Activated CD4-positive, alpha-beta T cell treated with anti-CD3 and anti-CD28 coated beads for 36 hours (primary cell): ENCODE data around the gene SLC7A8. TPM values are rescaled to one million over a fixed set of nuclear protein-coding genes. Genes with fewer than 3 reads are reported as not detected.
"Not testable (repeated sequence)": the region's sequence is repeated elsewhere in the genome, so short reads cannot be mapped to it uniquely, and the experiment has no call there.

Experiments
- ATAC-seq: fragments of 200-7000 bp; cut with Tn5 transposase; one replicate; pipeline ENCODE4 v1.10.0; 2021; ENCODE audit warnings: mild to moderate bottlenecking, moderate library complexity
- CTCF ChIA-PET: fragments of 350-600 bp; sonication (Branson Sonifier 250); formaldehyde crosslinking; loops from one replicate; lab custom pipeline; 2021; ENCODE audit warnings: antibody characterized with exemption; lab: Charles Lee
- POLR2A ChIA-PET: fragments of 350-600 bp; sonication (Branson Sonifier 250); formaldehyde crosslinking; loops from one replicate; lab custom pipeline; 2021; ENCODE audit warnings: antibody characterized with exemption, inconsistent platforms; lab: Charles Lee
- DNase-seq: peaks from one replicate; pipeline ENCODE4 v3.0.0-alpha.2; 2020
- H3K27ac Mint-ChIP-seq: one replicate; pipeline ENCODE4 v1.8.0; 2021; ENCODE audit warnings: mixed read lengths
- H3K27me3 Mint-ChIP-seq: one replicate; pipeline ENCODE4 v1.8.0; 2021; ENCODE audit warnings: mixed read lengths
- H3K36me3 Mint-ChIP-seq: one replicate; pipeline ENCODE4 v1.8.0; 2021; ENCODE audit warnings: low read depth, mixed read lengths
- H3K4me1 Mint-ChIP-seq: one replicate; pipeline ENCODE4 v1.8.0; 2021; ENCODE audit warnings: mixed read lengths
- H3K4me3 Mint-ChIP-seq: one replicate; pipeline ENCODE4 v1.8.0; 2021; ENCODE audit warnings: mild to moderate bottlenecking, moderate library complexity, mixed read lengths
- H3K9me3 Mint-ChIP-seq: one replicate; pipeline ENCODE4 v1.8.0; 2021; ENCODE audit warnings: low read depth, mixed read lengths
- intact Hi-C, 2 experiments: fragments of 100-400 bp; cut with DNase I in 1 of 2; cut with micrococcal nuclease in 1 of 2; formaldehyde crosslinking; loops; one replicate each; pipeline versions ENCODE4 v1.14.2 to v1.15.1; 2022 to 2024; cut with DNase I, micrococcal nuclease
- total RNA-seq, 2 experiments: library from RNA; stranded (reverse); gene quantifications; one replicate each; pipeline ENCODE4 v1.2.3, GENCODE V29; 2021

Gene SLC7A8
- 1 to 10 TPM in 1 of 2 experiments, under 1 TPM in 1; 0.89 to 1.6 TPM for total RNA-seq

DNA sequence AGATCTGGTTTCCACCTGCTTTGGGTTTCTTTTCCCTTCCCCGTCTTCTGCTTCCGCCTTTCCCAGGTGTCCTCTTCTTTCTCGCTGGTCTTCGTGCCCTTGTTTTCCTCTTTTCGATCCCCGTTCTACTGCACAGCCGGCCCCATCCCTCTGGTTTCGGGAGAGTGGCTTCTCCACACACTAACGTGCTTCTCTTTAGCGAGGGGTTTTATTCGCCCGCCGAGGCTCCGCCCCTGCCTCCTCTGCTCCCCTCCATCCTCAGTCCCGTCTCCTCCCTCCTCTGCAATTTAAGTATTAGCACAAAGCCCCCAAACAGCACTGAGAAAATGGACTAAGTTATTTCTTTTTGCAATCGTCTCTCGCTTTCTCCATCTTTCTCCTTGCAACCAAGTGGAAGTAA is at the start of gene SLC7A8:
SLC7A8 (minus strand) TSS at position 182 of the 400 bp plus-strand sequence. CDS start 746 bp downstream, outside the sequence.
- Mint-ChIP-seq H3K4me1 (peaks cover 2% of the 10 kb centered on the region), H3K36me3 (no peaks in the 10 kb centered on the region), H3K27me3 (peaks cover 22% of the 10 kb centered on the region), H3K4me3 (no peak within 1 kb of the TSS), H3K9me3 (no peaks in the 10 kb centered on the region), H3K27ac (no peak within 1 kb of the TSS)
- POLR2A ChIA-PET = no interaction called here
- CTCF ChIA-PET = interaction anchor here (0.8 to 16.8 kb wide), 7 partner anchors 11 to 189 kb away, joined by 3 to 276 read pairs (median 5); partner anchors contain the start of gene CEBPE
- ATAC-seq (peak; percentile 50), DNase-seq (peak; percentile 40)
- intact Hi-C loops = no loop called here

DNA sequence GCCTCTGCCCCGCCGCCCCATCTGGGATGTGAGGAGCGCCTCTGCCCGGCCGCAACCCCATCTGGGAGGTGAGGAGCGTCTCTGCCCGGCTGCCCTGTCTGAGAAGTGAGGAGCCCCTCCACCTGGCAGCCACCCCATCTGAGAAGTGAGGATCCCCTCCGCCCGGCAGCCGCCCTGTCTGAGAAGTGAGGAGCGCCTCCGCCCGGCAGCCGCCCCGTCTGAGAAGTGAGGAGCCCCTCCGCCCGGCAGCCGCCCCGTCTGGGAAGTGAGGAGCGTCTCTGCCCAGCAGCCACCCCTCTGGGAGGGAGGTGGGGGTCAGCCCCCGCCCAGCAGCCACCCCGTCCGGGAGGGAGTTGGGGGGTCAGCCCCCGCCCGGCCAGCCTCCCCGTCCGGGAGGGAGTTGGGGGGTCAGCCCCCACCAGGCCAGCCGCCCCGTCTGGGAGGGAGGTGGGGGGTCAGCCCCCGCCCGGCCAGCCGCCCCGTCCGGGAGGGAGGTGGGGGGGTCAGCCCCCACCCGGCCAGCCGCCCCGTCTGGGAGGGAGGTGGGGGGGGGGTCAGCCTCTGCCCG is 48.9 kb upstream of the SLC7A8 start:
- DNase-seq, intact Hi-C loops, H3K9me3 Mint-ChIP-seq, H3K4me3 Mint-ChIP-seq, H3K27ac Mint-ChIP-seq, CTCF ChIA-PET, ATAC-seq, H3K27me3 Mint-ChIP-seq, H3K4me1 Mint-ChIP-seq, H3K36me3 Mint-ChIP-seq, POLR2A ChIA-PET: not testable (repeated sequence)

DNA sequence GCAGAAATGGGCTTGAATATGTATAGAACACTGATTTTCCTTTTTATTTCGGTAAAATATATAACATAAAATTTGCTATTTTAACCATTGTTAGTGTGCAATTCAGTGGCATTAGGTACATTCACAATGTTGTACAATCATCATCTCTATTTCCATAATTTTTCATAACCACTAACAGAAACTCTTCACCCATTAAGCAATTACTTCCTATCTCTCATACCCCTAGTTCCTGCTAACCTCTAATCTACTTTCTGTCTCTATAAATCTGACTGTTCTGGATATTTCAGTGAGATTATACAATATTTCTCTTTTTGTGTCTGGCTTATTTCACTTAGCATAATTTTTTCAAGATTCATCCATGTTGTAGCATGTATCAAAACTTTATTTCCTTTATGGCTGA is 45.4 kb upstream of the SLC7A8 start:
- Mint-ChIP-seq H3K9me3 (peaks cover 6% of the 10 kb centered on the region), H3K4me3 (no peak overlapping the region), H3K4me1 (no peaks in the 10 kb centered on the region), H3K36me3 (no peaks in the 10 kb centered on the region), H3K27me3 (peaks cover 9% of the 10 kb centered on the region), H3K27ac (no peak overlapping the region)
- CTCF ChIA-PET = no interaction called here
- no peak for DNase-seq
- POLR2A ChIA-PET = no interaction called here
- intact Hi-C loops = no loop called here
- ATAC-seq = no peak

DNA sequence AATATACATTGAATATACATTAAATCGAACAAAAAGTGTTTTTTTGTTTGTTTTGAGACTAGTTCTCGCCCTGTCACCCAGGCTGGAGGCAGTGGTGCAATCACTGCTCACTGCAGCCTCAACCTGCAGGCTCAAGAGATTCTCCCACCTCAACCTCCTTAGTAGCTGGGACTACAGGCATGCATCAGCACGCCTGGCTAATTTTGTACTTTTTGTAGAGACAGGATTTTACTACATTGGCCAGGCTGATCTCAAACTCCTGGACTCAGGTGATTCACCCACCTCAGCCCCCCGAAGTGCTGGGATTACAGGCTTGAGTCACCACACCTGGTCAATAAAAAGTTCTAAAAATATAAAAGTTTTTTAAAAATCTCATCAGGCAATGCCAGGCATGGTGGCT is 44.1 kb upstream of the SLC7A8 start:
- CTCF ChIA-PET = no interaction called here
- POLR2A ChIA-PET = no interaction called here
- H3K4me3 Mint-ChIP-seq = no peak overlapping the region
- peaks cover 6% of the 10 kb centered on the region for H3K9me3 Mint-ChIP-seq
- no peak for DNase-seq
- no peaks in the 10 kb centered on the region for H3K4me1 Mint-ChIP-seq
- H3K36me3 Mint-ChIP-seq = no peaks in the 10 kb centered on the region
- no peak overlapping the region for H3K27ac Mint-ChIP-seq
- ATAC-seq = no peak
- H3K27me3 Mint-ChIP-seq = peaks cover 11% of the 10 kb centered on the region
- intact Hi-C loops = no loop called here

DNA sequence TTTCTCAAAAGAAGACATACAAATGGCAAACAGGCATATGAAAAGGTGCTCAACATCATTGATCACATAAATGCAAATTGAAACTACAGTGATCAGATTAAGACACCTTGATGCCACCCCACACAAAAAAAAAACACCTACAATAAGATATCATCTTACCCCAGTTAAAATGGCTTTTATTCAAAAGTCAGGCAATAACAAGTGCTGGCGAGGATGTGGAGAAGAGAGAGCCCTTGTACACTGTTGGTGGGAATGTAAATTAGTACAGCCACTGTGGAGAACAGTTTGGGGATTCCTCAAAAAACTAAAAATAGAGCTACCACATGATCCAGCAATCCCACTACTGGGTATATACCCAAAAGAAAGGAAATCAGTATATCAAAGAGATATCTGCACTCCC is 41.5 kb upstream of the SLC7A8 start:
- H3K36me3 Mint-ChIP-seq, POLR2A ChIA-PET, H3K4me1 Mint-ChIP-seq, DNase-seq, H3K9me3 Mint-ChIP-seq, ATAC-seq, H3K4me3 Mint-ChIP-seq, H3K27ac Mint-ChIP-seq, intact Hi-C loops, CTCF ChIA-PET: not testable (repeated sequence)
- peaks cover 23% of the 10 kb centered on the region for H3K27me3 Mint-ChIP-seq

DNA sequence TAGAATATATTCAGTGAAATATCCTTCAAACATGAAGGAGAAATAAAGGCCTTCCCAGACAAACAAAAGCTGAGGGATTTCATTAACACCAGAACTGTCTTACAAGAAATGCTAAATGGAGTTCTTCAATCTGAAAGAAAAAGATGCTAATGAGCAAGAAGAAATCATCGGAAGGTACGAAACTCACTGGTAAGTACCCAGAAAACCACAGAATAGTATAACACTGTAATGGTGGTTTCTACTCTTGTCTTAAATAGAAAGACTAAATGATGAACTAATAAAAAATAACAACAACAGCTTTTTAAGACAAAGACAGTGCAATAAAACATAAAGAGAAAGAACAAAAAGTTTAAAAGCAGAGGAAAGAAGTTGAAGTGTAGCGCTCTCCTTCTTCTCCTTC is 35.6 kb upstream of the SLC7A8 start:
- Mint-ChIP-seq H3K36me3 (no peaks in the 10 kb centered on the region), H3K4me3 (no peak overlapping the region), H3K9me3 (peaks cover 5% of the 10 kb centered on the region), H3K27ac (no peak overlapping the region), H3K27me3 (peaks cover 26% of the 10 kb centered on the region), H3K4me1 (no peaks in the 10 kb centered on the region)
- ATAC-seq = no peak
- ChIA-PET POLR2A (no interaction called here), CTCF (interaction anchor here (0.8 kb wide), 1 partner anchor 161 kb away, joined by 3 read pairs; no protein-coding TSS in a partner anchor)
- intact Hi-C loops = no loop called here
- no peak for DNase-seq

DNA sequence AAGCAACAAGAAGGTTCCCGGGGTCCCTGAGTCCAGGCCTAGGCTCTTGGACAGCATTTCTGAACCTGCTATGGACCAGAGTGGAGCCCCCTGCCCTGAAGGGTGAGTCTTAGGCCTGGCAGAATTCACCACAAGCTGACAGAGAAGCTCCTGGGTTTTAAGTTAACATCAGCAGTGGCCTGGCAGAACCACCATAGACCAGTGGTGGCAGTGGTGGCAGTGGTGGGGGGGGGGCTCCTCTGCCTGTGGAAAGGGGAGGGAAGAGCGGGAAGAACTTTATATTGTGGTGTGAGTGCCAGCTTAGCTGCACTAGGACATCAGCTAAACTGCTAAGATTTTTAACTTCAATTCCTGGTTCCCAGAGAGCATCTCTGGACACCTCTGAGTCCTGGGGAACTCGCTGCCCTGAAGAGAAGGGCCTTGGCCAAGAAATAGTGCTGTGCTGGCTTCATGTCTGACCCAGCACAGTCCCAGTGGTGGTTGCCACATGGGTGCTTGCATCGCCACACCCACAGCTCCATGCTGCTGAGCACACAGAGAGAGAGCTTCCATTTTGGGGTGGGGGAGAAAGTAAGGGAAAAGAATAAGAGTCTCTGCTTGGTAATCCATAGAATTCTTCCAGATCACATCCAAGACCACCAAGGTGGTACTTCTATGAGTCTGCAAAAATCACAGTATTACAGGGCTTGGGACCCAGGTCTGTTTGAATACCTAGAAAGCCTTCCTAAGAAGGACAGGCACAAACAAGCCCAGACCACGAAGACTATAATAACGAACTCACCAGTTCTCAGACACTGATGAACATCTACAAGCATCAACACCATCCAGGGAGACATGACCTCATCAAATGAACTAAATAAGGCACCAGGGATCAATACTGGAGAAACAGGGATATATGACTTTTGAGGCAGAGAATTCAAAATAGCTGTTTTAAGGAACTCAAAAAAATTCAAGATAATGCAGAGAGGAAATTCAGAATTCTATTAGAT is 33.9 kb upstream of the SLC7A8 start:
- Mint-ChIP-seq H3K27me3 (peaks cover 27% of the 10 kb centered on the region), H3K27ac (no peak overlapping the region), H3K9me3 (peaks cover 5% of the 10 kb centered on the region), H3K36me3 (no peaks in the 10 kb centered on the region), H3K4me3 (no peak overlapping the region), H3K4me1 (no peaks in the 10 kb centered on the region)
- POLR2A ChIA-PET = interaction anchor here (0.6 kb wide), 1 partner anchor 93 kb away, joined by 3 read pairs; no protein-coding TSS in a partner anchor
- no peak for DNase-seq
- CTCF ChIA-PET = interaction anchor here (0.7 kb wide), 1 partner anchor 11 kb away, joined by 3 read pairs; no protein-coding TSS in a partner anchor
- intact Hi-C loops = no loop called here
- ATAC-seq = no peak

DNA sequence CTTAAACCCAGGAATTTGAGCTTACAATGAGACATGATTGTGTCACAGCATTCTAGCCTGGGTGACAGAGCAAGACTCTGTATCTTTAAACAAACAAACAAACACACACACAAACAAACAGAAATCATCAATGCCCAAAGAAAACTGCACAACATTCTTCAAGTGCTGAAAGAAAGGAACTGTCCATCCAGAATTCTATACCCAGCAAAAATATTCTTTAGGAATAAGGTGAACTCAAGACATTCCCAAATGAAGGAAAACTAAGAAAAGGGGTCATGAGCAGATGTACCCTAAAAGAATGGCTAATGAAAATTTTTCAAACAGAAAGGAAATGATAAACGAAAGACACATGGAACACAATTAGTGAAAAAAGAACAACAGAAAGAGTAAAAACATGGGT is 32.0 kb upstream of the SLC7A8 start:
- H3K4me1 Mint-ChIP-seq = no peaks in the 10 kb centered on the region
- H3K27ac Mint-ChIP-seq = no peak overlapping the region
- DNase-seq = no peak
- CTCF ChIA-PET = interaction anchor here (1.9 kb wide), 1 partner anchor 96 kb away, joined by 5 read pairs; no protein-coding TSS in a partner anchor
- no peak for ATAC-seq
- intact Hi-C loops = no loop called here
- H3K9me3 Mint-ChIP-seq = peaks cover 5% of the 10 kb centered on the region
- H3K4me3 Mint-ChIP-seq = no peak overlapping the region
- POLR2A ChIA-PET = no interaction called here
- H3K27me3 Mint-ChIP-seq = peaks cover 21% of the 10 kb centered on the region
- no peaks in the 10 kb centered on the region for H3K36me3 Mint-ChIP-seq

DNA sequence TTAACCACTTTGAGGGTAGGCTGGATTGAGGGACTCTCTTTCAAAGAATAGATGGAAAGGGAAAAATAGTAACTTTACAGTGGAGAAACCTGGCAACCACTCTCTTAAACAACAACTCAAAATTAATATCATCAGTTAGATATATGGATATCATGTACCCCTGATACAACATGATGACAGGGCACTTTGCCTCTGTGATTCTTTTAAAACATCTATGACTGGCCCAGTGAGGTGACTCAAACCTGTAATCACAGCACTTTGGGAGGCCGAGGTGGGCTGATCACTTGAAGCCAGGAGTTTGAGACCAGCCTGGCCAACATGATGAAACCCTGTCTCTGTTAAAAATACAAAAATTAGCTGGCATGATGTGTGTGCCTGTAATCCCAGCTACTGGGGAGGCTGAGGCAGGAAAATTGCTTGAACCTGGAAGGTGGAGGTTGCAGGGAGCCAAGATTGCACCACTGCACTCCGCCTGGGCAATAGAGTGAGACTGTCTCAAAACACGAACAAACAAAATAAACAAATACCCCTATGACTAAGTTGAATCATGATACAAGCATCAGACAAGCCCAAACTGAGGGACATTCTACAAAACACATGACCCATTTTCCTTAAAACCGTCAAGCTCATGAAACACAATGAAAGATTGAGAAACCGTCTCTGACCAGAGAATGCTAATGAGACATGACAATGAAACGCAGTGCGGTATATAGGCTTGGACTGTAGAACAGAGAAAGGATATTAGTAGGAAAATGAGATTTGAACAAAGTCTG is 26.4 kb upstream of the SLC7A8 start:
- ChIA-PET POLR2A (interaction anchor here (0.6 kb wide), 1 partner anchor 1003 kb away, joined by 4 read pairs; no protein-coding TSS in a partner anchor), CTCF (interaction anchor here (0.6 to 1.5 kb wide), 3 partner anchors 9 to 355 kb away, joined by 3 to 6 read pairs (median 3); no protein-coding TSS in a partner anchor)
- Mint-ChIP-seq H3K27me3 (peaks cover 13% of the 10 kb centered on the region), H3K27ac (no peak overlapping the region), H3K9me3 (no peaks in the 10 kb centered on the region), H3K4me3 (no peak overlapping the region), H3K4me1 (no peaks in the 10 kb centered on the region), H3K36me3 (no peaks in the 10 kb centered on the region)
- intact Hi-C loops = no loop called here
- ATAC-seq (no peak), DNase-seq (no peak)

DNA sequence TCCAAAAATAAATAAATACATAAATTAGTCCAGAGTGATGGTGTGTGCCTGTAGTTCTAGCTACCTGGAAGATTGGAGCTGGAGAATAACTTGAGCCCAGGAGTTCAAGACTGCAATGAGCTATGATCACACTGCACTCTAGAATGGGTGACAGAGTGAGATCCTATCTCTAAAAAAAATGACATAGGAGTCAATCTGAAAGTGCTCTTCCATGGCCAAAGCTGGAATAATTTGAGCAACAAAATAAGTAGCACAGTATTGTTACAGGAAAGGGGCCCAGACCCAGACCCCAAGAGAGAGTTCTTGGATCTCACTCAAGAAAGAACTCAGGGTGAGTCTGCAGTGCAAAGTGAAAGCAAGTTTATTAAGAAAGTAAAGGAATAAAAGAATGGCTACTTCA is 24.9 kb upstream of the SLC7A8 start:
- ChIA-PET CTCF (interaction anchor here (0.6 to 1.0 kb wide), 4 partner anchors 9 to 94 kb away, joined by 3 to 4 read pairs (median 3); partner anchors contain the start of gene PPP1R3E), POLR2A (no interaction called here)
- no peaks in the 10 kb centered on the region for H3K9me3 Mint-ChIP-seq
- DNase-seq = no peak
- intact Hi-C loops = no loop called here
- peaks cover 10% of the 10 kb centered on the region for H3K27me3 Mint-ChIP-seq
- H3K4me3 Mint-ChIP-seq = no peak overlapping the region
- no peak overlapping the region for H3K27ac Mint-ChIP-seq
- H3K4me1 Mint-ChIP-seq = no peaks in the 10 kb centered on the region
- ATAC-seq = no peak
- H3K36me3 Mint-ChIP-seq = no peaks in the 10 kb centered on the region

DNA sequence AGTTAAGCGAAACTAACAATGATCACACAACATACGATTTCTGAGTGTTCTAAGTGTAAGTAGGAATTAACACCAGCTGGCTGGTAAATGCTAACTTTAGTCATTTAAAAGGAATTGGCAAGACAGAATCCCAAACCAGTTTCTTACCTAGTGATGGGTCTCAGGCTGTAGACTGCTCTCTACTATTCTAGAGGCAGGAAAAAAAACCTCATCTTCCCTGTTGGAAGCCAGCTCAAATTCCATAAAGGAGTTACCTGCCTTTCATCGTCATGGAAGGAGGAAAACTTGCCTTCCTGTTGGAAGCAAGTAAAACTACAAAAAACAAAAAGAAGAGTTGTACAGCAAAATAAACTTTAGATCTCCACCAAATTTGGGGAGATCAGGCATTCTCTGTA is 23.7 kb upstream of the SLC7A8 start:
- ChIA-PET POLR2A (no interaction called here), CTCF (interaction anchor here (0.9 to 1.7 kb wide), 2 partner anchors 29 to 173 kb away, joined by 3 read pairs; no protein-coding TSS in a partner anchor)
- DNase-seq = no peak
- no peaks in the 10 kb centered on the region for H3K36me3 Mint-ChIP-seq
- no peaks in the 10 kb centered on the region for H3K9me3 Mint-ChIP-seq
- H3K4me1 Mint-ChIP-seq = no peaks in the 10 kb centered on the region
- intact Hi-C loops = no loop called here
- no peak for ATAC-seq
- H3K4me3 Mint-ChIP-seq = no peak overlapping the region
- no peak overlapping the region for H3K27ac Mint-ChIP-seq
- H3K27me3 Mint-ChIP-seq = peaks cover 8% of the 10 kb centered on the region
